SKM-1 treated with dmso at 0.1 percent for 144 hours (cell line): ENCODE data around the gene IQSEC3.
"Not testable (repeated sequence)": the region's sequence is repeated elsewhere in the genome, so short reads cannot be mapped to it uniquely, and the experiment has no call there.

ENCODE experiments used
- DNase-seq: peaks from one replicate; lab custom pipeline; 2025; ENCODE audit not compliant: unreplicated experiment; lab: John Stamatoyannopoulos, UW

The IQSEC3 gene

GRCh38 chr12:212715-213526 lies 146.4 kb downstream of the IQSEC3 start:
- no peak for DNase-seq

GRCh38 chr12:213527-213932 lies 147.0 kb downstream of the IQSEC3 start:
- DNase-seq: no peak

- DNase-seq: no peak
Measured at GRCh38 chr12:214003-214741, 147.6 kb downstream of the IQSEC3 start, which contains the start of gene SLC6A12. SLC6A12 (minus strand) TSS chr12:214157; CDS start chr12:209986, 4,171 bp downstream.

- no peak for DNase-seq
Measured at GRCh38 chr12:215116-215515, 148.5 kb downstream of the IQSEC3 start.

- not testable (repeated sequence) for DNase-seq
Measured at GRCh38 chr12:217029-217428, 150.5 kb downstream of the IQSEC3 start.

- DNase-seq: no peak
Measured at GRCh38 chr12:218221-218620, 151.7 kb downstream of the IQSEC3 start.

GRCh38 chr12:218728-219590 lies 152.4 kb downstream of the IQSEC3 start:
- DNase-seq: no peak

GRCh38 chr12:219891-220352 lies 153.4 kb downstream of the IQSEC3 start:
- peak; percentile 50 for DNase-seq

GRCh38 chr12:220491-220890 lies 153.9 kb downstream of the IQSEC3 start:
- DNase-seq: no peak

- no peak for DNase-seq
Measured at GRCh38 chr12:220946-221550, 154.5 kb downstream of the IQSEC3 start.

- DNase-seq: no peak
Measured at GRCh38 chr12:221736-222135, 155.2 kb downstream of the IQSEC3 start.

- DNase-seq: no peak
Measured at GRCh38 chr12:223841-224240, 157.3 kb downstream of the IQSEC3 start.

GRCh38 chr12:224330-224729 lies 157.8 kb downstream of the IQSEC3 start:
- no peak for DNase-seq

- DNase-seq: no peak
Measured at GRCh38 chr12:225012-225411, 158.4 kb downstream of the IQSEC3 start.

- DNase-seq: no peak
Measured at GRCh38 chr12:226401-226800, 159.8 kb downstream of the IQSEC3 start.

- DNase-seq: no peak
Measured at GRCh38 chr12:227286-227915, 160.8 kb downstream of the IQSEC3 start.
